HCT116 (cell line): Measurements from ENCODE around the gene CD63. TPM values are rescaled to one million over a fixed set of nuclear protein-coding genes. Genes with fewer than 3 reads are reported as not detected.

ENCODE experiments used
- ATAC-seq: fragments of 200-7000 bp; cut with Tn5 transposase; 2 replicates; pipeline ENCODE4 v1.9.1; 2020; ENCODE audit warnings: mild to moderate bottlenecking, moderate library complexity
- BruUV-seq: library from RNA; stranded (reverse); fragments of 400-500 nt; replicated peaks from 2 replicates; lab custom pipeline; 2021; lab: Mats Ljungman, UMichigan
- CTCF ChIA-PET: fragments of 300-600 bp; sonication (Branson Sonifier 250); formaldehyde crosslinking; loops from one replicate; lab custom pipeline; 2021; ENCODE audit warnings: antibody characterized with exemption; lab: Charles Lee
- POLR2A ChIA-PET: fragments of 300-600, 350-600 bp; sonication (Branson Sonifier 250); formaldehyde crosslinking; loops from one replicate; lab custom pipeline; 2021; ENCODE audit warnings: antibody characterized with exemption; lab: Charles Lee
- RAD21 ChIA-PET, 2 experiments: fragments of 300-600 bp; sonication (Branson Sonifier 250); formaldehyde crosslinking; loops; one replicate each; lab custom pipeline; 2023; ENCODE audit warnings: low total read pairs in 2 of 2; ENCODE audit not compliant: uncharacterized antibody in 2 of 2, unreplicated experiment in 2 of 2, low non-redundant PET in 1 of 2; lab: Charles Lee
- DNase-seq: peaks from one replicate; pipeline ENCODE4 v3.0.0-alpha.2; 2010; ENCODE audit warnings: low read depth, low spot score
- H2AFZ ChIP-seq: fragments of 200-600 bp; shearing (Covaris generic), sonication (generic); 2 replicates; pipeline ENCODE4 v1.6.1; 2017; ENCODE audit warnings: low read depth, mixed run types, mixed read lengths, antibody characterized with exemption, low read length; ENCODE audit not compliant: poor library complexity, severe bottlenecking
- H3K27ac ChIP-seq: 2 replicates; pipeline ENCODE4 v1.5.1; 2012; ENCODE audit warnings: low read depth, low read length
- H3K27me3 ChIP-seq: fragments of 200-600 bp; sonication (generic); 2 replicates; pipeline ENCODE4 v1.6.1; 2016; ENCODE audit warnings: mixed run types, low read length, mixed read lengths; ENCODE audit not compliant: insufficient read depth
- H3K36me3 ChIP-seq, 2 experiments: fragments of 200-500 bp in 1 of 2; fragments of 200-600 bp in 1 of 2; sonication (Bioruptor generic) in 1 of 2; sonication (generic) in 1 of 2; 2 replicates each; pipeline versions ENCODE4 v1.5.1 to v1.6.1; 2014 to 2016; ENCODE audit warnings: low read length in 2 of 2, inconsistent platforms in 1 of 2, mixed read lengths in 1 of 2, mixed run types in 1 of 2; ENCODE audit not compliant: insufficient read depth in 2 of 2, control insufficient read depth in 1 of 2
- H3K4me1 ChIP-seq, 2 experiments: fragments of 200-600 bp in 1 of 2; sonication (generic) in 1 of 2; 2 replicates each; pipeline versions ENCODE4 v1.5.1 to v1.6.1; 2012 to 2017; ENCODE audit warnings: low read length in 2 of 2, inconsistent platforms in 1 of 2, mild to moderate bottlenecking in 1 of 2, mixed read lengths in 1 of 2, mixed run types in 1 of 2, moderate library complexity in 1 of 2; ENCODE audit not compliant: insufficient read depth in 2 of 2, control insufficient read depth in 1 of 2
- H3K4me2 ChIP-seq: fragments of 200-600 bp; sonication (generic); 2 replicates; pipeline ENCODE4 v1.6.1; 2017; ENCODE audit warnings: mixed run types, low read length, mixed read lengths
- H3K4me3 ChIP-seq, 2 experiments: fragments of 200-600 bp in 1 of 2; sonication (generic) in 1 of 2; replicated peaks in 1 of 2; 2 replicates each; pipeline ENCODE4 v1.5.1; 2011 to 2016; ENCODE audit warnings: low read length in 2 of 2, control low read depth in 1 of 2, low read depth in 1 of 2, mild to moderate bottlenecking in 1 of 2, mixed read lengths in 1 of 2, mixed run types in 1 of 2
- H3K79me2 ChIP-seq: fragments of 200-600 bp; sonication (generic); 2 replicates; pipeline ENCODE4 v1.6.1; 2017; ENCODE audit warnings: mild to moderate bottlenecking, mixed run types, low read length, moderate library complexity, mixed read lengths; ENCODE audit not compliant: insufficient read depth
- H3K9ac ChIP-seq: fragments of 200-600 bp; sonication (generic); 2 replicates; pipeline ENCODE4 v1.6.1; 2016; ENCODE audit warnings: low read length, mixed read lengths
- H3K9me2 ChIP-seq: fragments of 200-600 bp; sonication (generic), shearing (Covaris generic); 2 replicates; pipeline ENCODE4 v1.6.1; 2017; ENCODE audit warnings: mixed run types, mild to moderate bottlenecking, moderate library complexity; ENCODE audit not compliant: insufficient read depth
- H3K9me3 ChIP-seq, 2 experiments: fragments of 200-500 bp in 1 of 2; fragments of 200-600 bp in 1 of 2; sonication (Bioruptor generic) in 1 of 2; sonication (generic) in 1 of 2; 2 replicates each; pipeline ENCODE4 v1.6.1; 2014 to 2017; ENCODE audit warnings: low read length in 2 of 2, mixed read lengths in 2 of 2, inconsistent platforms in 1 of 2, low read depth in 1 of 2, mild to moderate bottlenecking in 1 of 2, mixed run types in 1 of 2, moderate library complexity in 1 of 2; ENCODE audit not compliant: control insufficient read depth in 1 of 2, insufficient read depth in 1 of 2
- H4K20me1 ChIP-seq: fragments of 200-600 bp; sonication (generic), shearing (Covaris generic); 2 replicates; pipeline ENCODE4 v1.6.1; 2017; ENCODE audit warnings: mixed run types, mild to moderate bottlenecking, moderate library complexity; ENCODE audit not compliant: insufficient read depth
- CTCF ChIP-seq, 3 experiments: fragments of 200-600 bp in 1 of 3; sonication (generic) in 1 of 3; IDR thresholded peaks in 2 of 3; conservative IDR thresholded peaks in 1 of 3; 2 replicates each; pipeline ENCODE4 v1.5.1; 2012 to 2017; ENCODE audit warnings: low read depth in 2 of 3, low read length in 2 of 3, antibody characterized with exemption in 1 of 3, borderline replicate concordance in 1 of 3, control low read depth in 1 of 3, mild to moderate bottlenecking in 1 of 3, mixed read lengths in 1 of 3, mixed run types in 1 of 3, moderate library complexity in 1 of 3; ENCODE audit not compliant: insufficient read depth in 1 of 3
- POLR2AphosphoS5 ChIP-seq: IDR thresholded peaks from 2 replicates; pipeline ENCODE4 v1.6.1; 2011; ENCODE audit warnings: mild to moderate bottlenecking, low read depth, low read length, moderate library complexity
- TCF7L2 ChIP-seq: IDR thresholded peaks from 2 replicates; pipeline ENCODE4 v1.7.0; 2011; ENCODE audit warnings: borderline replicate concordance, inconsistent platforms; ENCODE audit not compliant: insufficient read depth, insufficient read length; ENCODE audit errors: extremely low read depth
- intact Hi-C: fragments of 100-400 bp; cut with micrococcal nuclease; formaldehyde crosslinking; loops from 2 replicates; pipeline ENCODE4 v1.10.0; 2022
- total RNA-seq: library from RNA; stranded (reverse); gene quantifications from one replicate; pipeline ENCODE4 v1.2.1, GENCODE V29; 2021; ENCODE audit not compliant: unreplicated experiment

The CD63 gene
- total RNA-seq, 1 experiment from 2014 or later = 355 TPM

DNA sequence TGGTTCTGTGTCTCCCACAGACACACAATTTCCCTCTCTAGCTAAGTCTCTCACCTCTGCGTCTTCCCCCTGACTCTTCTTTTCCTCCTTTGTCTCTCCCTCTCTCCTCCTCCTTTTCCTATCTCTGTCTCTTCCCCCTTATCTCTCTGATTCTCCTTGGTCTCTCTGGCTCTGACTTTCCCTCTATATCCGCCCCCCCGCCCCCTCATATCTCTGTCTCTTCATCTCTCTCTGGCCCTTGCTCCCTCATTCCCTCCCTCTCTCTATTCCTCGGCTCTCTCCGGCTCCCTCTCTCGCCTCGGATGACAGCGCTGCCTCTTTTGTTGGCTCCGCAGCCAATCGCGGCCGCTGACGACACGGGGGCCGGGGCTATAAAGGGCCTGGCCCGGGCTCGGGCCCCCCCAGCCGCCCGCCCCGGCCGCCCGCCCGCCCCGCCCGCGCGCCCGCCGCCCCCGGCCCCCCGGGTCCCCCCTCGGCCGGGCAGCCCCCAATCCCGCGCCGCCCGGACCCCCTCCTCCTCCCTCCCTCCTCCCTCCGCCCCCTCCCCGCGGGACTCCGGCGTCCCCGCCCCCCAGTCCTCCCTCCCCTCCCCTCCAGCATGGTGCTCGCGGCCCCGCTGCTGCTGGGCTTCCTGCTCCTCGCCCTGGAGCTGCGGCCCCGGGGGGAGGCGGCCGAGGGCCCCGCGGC is 14.1 kb upstream of the CD63 start, which contains the start of gene GDF11:
GDF11 (plus strand) TSS at position 404 of the 687 bp plus-strand sequence; CDS start at position 599, 195 bp downstream.
- Histone ChIP-seq H2AFZ (no peak within 1 kb of the TSS), H3K9me2 (no peaks in the 10 kb centered on the region), H3K4me2 (peak within 1 kb of the TSS; percentile 97), H3K4me3 (peak within 1 kb of the TSS; percentile 55 to 80), H3K27ac (peak within 1 kb of the TSS; percentile 53), H3K4me1 (peaks cover 10 to 40% of the 10 kb centered on the region in 2 experiments), H3K27me3 (no peaks in the 10 kb centered on the region), H3K9ac (peak within 1 kb of the TSS; percentile 69), H3K36me3 (no peaks in the 10 kb centered on the region)
- no peak for DNase-seq
- intact Hi-C loops = no loop called here
- BruUV-seq = no TSS peak
- RAD21 ChIA-PET = no interaction called here
- POLR2A ChIA-PET = interaction anchor here (0.6 to 1.1 kb wide), 4 partner anchors 11 to 518 kb away, joined by 3 to 7 read pairs (median 3); partner anchors contain the start of genes MYL6, ORMDL2 and SARNP
- CTCF ChIA-PET = interaction anchor here (1.1 to 1.5 kb wide), 2 partner anchors 184 to 304 kb away, joined by 3 read pairs; partner anchors contain the start of gene PYM1
- TF ChIP-seq TCF7L2 (peak; percentile 85), POLR2AphosphoS5 (peak; percentile 32; the same call in 1 of the 2 replicates), CTCF (IDR thresholded peaks at IDR 0.05 in 2 of 3, conservative IDR thresholded peaks at IDR 0.05 in 1 of 3; ENCODE audit: borderline replicate concordance in 1 of 3, insufficient read depth in 1 of 3, low read depth in 2 of 3, low read length in 2 of 3) (no peak)
- TF ChIP-seq, all 23 proteins: peak for 2
- Histone ChIP-seq H4K20me1 (no peaks in the 10 kb centered on the region), H3K79me2 (peaks cover 3% of the 10 kb centered on the region; the same call in 1 of the 2 replicates), H3K9me3 (no peaks in the 10 kb centered on the region)
- peak; percentile 72 for ATAC-seq
